Left forelimb (tissue), 1 donor: ENCODE data around the gene GLRX5.

Experiments used
- DNase-seq: peaks from one replicate; pipeline ENCODE4 v3.0.0-alpha.2; 2018; ENCODE audit warnings: low spot score

The GLRX5 gene

DNA sequence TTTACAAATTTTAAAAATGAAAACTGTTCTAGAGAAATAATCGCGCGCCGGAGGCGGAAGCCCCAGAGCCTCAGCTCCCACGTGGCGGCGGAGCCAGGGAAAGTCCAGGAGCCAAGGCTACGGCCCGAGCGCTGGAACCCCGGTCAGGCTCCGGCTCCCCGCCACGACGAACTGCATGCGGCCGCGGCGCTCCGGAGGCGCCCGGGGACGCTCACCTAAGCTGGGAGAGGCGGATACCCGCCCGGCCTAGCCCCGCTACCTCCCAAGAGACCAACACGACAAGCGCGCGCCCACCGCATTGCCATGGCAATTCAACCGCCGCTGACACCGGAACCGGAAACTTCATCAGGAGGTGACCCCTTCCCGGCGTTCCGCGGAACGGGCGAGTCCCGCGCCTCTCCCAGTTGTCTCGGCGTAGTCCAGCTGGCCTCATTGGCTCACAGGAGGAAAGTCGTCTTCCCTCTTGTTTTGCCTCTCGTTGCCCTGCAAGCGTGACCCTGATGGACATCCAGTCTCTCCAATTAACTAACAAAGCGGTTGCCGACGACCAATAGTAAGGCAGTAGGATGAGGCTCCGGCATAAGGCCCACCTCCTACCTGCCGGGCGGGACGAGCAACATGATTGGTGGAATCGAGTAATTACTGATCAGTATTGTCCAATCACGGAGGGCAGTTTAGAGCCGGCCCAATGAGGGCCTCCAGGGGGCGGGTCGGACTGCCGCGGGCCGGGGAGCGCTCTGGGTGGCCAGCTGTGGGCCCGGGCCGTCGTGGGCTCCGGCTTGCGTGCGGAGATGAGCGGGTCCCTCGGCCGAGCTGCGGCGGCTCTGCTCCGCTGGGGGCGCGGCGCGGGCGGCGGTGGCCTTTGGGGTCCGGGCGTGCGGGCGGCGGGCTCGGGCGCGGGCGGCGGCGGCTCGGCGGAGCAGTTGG lies at the start of gene GLRX5:
Gene GLRX5 (plus strand): TSS at position 752 of the 927 bp plus-strand sequence. CDS start 40 bp downstream, at position 792.
- peak; percentile 97 for DNase-seq

GRCh38 chr14:95485222-95485819 lies 49.5 kb upstream of the GLRX5 start:
- no peak for DNase-seq

DNA sequence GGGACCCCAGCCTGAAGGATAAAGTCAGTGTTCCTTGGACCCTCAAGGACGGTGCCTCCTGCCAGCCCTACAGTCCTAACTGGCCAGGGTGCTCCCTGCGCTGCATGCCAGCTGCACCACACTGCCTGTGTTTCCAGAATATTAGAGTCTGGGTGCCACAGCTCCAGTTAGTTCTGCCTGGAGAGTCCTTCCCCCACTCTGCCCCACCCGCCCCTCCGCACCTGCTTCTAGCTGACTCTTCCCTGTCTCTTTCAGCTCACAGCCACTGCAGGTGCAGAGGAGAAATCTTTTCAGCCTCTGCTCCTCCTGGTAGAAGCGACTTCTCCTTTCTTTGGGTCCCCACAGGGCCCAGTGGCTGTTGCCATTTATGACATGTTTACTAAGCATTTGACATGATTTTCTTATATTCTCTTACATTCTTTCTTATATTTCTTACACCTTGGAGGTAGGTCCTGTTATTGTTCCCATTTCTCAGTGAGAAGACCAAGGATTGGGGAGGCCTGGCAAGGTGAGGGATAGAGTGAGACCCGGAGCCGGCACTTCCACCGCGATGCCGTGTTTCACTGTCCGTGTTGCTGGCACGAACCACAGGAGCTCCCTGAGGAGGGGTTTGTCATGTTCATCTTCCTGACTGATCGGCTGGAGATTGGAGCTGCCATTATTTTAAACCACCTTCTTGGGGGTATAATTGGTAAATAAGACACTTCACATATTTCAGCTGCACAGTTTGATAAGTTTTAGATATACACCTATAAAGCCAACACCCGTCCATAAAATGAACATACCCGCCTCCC lies 47.8 kb upstream of the GLRX5 start:
- DNase-seq = no peak

DNA sequence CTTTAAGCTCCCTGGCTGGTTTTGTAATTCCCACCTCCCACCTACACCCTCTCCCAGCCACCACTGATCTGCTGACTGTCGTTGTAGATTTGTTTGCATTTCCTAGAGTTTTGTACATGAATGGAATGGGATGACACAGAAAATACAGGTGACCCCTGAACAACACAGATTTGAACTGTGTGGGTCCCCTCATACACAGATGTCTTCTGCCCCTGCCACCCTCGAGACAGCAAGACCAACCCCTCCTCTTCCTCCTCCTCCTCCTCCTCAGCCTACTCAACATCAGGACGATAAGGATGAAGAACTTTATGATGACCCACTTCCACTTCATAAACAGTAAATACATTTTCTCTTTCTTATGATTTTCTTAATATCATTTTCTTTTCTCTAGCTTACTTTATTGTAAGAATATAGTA lies 47.2 kb upstream of the GLRX5 start:
- DNase-seq = no peak

DNA sequence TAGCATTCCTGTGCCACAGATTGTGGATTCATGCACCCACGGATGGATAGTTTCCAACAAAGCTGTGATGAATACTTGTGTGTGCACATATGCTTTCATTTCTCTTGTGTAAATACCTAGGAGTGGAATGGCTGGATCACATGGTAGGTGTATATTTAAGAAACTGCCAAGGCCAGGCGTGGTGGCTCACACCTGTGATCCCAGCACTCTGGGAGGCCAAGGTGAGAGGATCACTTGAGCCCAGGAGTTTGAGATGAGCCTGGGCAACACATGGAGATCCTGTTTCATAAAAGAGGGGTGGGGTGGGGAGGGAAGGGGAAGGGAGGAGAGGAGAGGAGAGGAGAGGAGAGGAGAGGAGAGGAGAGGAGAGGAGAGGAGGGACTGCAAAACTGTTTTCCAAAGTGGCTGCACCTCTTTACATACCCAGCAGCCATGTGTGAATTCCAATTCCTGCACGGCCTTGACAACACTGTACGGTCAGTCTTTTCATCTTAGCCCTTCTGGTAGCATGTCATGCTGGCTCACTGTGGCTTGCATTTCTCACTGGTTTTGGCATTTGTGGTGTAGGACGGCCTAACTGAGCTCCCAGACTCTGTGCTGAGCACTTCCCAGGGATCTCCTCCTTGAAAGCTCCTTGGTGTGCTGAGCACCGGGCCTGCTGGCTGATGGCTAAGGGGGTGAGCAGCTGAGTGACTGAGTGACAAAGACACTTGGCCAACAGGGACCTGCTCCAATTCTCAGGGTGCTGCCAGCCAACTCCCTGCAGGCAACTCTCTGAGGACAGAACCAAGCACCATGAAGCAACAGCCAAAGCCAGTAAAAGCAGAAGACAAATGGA lies 46.3 kb upstream of the GLRX5 start:
- DNase-seq = no peak

DNA sequence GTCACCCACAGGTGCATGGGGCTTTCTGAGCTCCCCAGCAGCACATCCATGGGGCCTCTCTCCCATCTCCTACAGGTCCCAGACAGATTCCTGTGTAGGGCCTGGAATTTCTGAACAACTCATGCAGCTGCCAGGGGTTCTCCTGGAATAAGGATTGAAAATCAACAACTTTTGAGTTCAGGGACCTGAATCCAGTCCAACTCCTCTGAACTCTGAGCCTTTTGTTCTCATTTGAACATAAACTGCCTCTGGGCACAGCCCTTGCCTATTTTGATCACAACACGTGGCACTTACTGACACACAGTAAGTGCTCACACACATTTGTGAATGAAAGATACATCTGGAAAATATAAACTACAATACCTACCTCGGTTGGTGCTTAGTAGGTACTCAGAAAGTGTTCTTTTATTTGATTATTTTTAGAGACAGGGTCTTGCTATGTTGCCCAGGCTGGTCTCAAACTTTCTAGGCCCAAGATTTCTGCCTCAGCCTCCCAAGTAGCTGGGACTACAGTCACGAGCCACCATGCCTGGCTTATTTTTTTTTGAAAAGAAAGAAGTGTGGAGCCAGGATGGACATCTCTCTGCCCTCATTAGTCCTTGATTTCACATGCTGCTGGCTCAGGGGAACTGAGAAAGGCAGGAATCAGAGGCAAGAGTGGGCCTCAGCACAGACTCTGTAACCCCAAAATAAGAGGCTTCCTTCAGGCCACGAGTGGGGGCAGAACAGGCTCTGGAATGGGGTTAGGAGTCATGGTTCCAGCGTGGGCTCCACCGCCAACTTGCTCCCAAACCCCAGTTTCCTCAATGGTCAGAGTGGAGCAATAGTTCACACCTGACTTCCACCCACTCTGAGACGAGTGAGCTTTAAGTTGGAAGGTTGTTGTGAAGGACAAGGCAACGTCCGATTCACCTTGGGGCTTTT lies 45.4 kb upstream of the GLRX5 start:
- DNase-seq = no peak

- DNase-seq = no peak
Observed at GRCh38 chr14:95490138-95490509, 44.7 kb upstream of the GLRX5 start.

GRCh38 chr14:95490727-95491451 lies 44.0 kb upstream of the GLRX5 start:
- no peak for DNase-seq

DNA sequence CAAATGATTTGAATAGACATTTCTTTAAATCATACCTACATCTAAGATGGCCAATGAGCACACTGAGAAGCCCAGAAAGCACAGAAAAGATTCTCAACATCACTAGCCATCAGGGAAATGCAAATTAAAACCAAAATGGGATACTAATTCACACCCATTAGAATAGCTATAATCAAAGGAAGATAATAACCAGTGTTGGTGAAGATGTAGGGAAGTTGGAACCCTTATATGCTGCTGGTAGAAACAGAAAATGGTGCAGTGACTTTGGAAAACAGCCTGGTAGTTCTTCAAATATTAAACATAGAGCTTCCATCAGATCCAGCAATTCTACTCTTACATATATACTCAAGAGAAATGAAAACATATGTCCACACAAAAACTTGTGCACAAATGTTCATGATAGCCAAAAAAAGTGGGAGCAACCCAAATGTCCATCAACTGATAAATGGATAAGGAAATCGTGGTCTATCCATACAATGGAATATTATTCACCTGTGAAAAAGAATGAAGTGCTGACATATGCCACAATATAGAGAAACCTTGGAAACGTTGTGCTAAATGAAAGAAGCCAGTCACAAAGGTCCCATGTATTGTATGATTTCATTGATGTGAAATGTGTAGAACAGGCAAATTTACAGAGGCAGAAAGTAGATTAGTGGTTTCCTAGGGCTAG lies 42.8 kb upstream of the GLRX5 start:
- DNase-seq = no peak

DNA sequence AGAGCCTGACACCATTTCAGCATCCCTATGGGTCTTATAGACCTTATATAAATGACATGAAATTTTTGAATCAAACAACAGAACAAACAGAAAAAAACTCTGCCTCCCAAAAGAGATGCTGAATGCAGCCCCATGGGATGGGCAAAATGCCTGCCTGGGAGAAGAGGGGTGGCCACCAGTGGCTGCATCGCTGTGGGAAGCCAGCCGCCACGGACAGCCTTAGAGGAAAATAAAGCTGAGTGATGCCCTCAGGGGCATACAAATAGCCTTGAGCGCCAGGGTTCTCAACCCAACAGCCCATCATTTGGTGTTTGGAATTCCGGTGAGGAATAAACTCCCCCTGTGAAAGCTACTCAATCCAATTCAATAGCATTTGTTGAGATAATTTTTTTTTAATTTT lies 41.3 kb upstream of the GLRX5 start:
- no peak for DNase-seq

- DNase-seq = peak; percentile 50
Observed at GRCh38 chr14:95493976-95494375, 40.9 kb upstream of the GLRX5 start.

DNA sequence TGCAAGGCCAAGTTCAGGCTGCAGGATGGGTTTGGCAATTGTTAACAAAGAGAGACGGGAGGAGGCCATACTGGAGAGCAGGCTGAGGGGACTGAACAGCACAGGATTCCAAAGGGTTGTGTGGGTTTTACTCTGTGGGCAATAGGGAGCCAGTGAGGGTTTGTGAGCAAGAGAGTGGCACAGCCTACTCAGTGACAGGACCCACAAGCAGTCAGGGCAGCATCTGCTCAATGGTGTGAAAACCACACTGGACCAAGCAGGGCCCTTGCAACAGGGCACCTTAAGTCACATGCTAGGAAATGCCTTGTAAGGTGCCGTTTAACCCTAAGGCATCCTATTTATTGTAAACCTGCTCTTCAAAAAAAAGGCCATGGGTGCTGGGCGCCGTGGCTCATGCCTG lies 40.4 kb upstream of the GLRX5 start:
- no peak for DNase-seq

DNA sequence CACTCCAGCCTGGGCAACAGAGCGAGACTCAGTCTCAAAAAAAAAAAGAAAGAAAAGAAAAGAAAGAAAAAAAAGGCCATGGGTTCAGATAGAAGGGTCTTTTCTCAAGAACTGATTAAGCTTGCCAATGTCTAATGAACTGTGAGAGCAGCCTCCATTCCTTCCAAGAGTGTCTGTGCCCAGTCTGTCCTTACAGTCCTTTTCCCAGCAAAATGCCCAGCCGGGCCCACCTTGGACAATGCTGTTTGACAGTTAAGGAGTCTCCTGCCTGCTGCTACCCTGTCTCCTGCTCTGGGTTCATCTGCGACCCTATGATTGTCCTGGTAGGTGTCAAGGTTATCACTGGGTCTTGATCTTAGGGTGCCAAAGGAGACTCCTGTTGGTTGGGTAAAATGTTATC lies 39.8 kb upstream of the GLRX5 start:
- no peak for DNase-seq

GRCh38 chr14:95495538-95496025 lies 39.3 kb upstream of the GLRX5 start:
- peak; percentile 44 for DNase-seq

DNA sequence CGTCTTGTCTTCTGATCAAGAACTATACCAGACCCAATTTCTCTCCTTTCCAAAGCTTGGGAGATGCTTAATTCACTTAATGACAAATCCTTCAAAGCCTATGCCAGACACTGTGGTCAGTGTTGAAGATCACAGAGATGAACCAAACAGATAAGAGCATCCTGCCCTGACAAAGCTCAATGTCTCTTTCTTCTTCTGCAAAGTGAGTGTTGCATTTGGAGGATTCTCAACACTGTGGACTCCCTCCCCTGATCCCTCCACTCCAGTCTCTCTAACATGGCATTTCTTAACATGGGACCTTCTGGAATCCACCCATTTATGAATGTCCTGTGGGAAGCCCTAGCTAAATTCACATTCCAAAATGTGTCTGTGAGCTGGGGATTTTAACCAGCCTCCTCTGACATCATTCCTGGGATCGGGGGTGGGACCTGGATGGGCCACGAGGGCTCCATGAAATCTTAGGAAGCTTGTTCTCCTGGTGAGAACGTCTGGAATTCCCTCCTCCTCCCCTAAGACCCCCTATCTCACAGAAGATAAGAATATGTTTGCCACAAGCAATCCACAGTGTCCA lies 38.7 kb upstream of the GLRX5 start:
- DNase-seq = no peak

- DNase-seq = no peak
Observed at GRCh38 chr14:95496690-95497259, 38.1 kb upstream of the GLRX5 start.

GRCh38 chr14:95497561-95498011 lies 37.3 kb upstream of the GLRX5 start:
- no peak for DNase-seq

GRCh38 chr14:95498622-95499353 lies 36.1 kb upstream of the GLRX5 start:
- DNase-seq = no peak
